ENCODE results near the gene WWC2. TPM values are rescaled to one million over a fixed set of nuclear protein-coding genes. Genes with fewer than 3 reads are reported as not detected.
A peak's percentile ranks its signal among the peaks of the same experiment; 100 is the strongest.
"Not testable (repeated sequence)": the region's sequence is repeated elsewhere in the genome, so short reads cannot be mapped to it uniquely, and the experiment has no call there.

The WWC2 gene
- total RNA-seq, 1 donor from 2014 or later, result 67.3 TPM

DNA sequence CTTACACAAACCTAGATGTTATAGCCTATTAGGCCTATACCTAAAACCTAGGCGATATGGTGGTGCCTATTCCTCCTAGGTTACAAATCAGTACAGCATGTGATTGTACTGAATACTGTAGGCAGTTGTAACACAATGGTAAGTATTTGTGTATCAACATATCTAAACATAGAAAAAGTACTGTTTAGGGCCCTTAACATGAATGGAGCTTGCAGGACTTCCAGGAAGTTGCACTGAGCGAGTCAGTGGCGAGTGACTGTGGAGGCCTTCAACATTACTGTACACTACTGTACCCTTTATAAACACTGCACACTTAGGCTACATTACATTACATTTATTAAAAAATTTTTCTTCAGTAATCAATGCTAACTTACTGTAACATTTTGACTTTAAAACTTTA, 37.8 kb downstream of the WWC2 start:
- intact Hi-C loops (cut with DNase I), result no loop called here
- DNase-seq (ENCODE audit: low spot score) (no peak), ATAC-seq (no peak)

DNA sequence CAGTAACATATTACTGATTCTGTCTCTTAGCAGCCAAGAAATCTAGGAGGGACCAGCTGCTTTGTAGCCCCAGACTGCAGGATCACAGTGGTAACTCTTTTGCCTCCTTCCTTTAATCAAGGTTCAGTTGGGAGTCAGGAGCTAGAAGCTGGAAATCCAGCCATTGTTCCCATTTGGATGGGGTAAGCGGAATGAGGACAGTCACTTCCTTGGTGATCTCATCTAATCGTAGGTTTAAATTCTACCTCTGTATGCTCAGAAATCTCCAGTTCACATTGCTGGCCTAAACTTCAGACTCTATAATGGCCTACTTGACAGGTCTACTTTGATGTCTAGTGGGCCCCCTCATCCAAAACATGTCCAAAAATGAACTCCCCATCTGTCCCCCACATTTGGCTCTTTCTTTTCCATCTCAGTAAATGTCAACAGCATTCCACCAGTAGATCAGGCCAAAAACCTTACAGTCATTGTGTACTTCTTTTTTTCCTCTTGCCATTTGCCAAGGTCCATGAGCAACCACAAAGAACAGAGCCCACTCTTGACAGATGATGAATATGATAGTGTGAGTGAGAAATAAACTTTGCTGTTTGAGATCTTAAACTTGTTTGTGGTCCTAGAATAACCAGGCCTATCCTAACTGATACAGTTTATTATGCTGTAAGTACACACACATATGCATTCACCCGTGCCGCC, 40.1 kb downstream of the WWC2 start:
- intact Hi-C loops (cut with DNase I), result no loop called here
- DNase-seq (ENCODE audit: low spot score) (no peak), ATAC-seq (no peak)

GRCh38 chr4:183139972-183140570, 41.0 kb downstream of the WWC2 start:
- intact Hi-C loops (cut with DNase I), result no loop called here
- no peak for DNase-seq (ENCODE audit: low spot score)

DNA sequence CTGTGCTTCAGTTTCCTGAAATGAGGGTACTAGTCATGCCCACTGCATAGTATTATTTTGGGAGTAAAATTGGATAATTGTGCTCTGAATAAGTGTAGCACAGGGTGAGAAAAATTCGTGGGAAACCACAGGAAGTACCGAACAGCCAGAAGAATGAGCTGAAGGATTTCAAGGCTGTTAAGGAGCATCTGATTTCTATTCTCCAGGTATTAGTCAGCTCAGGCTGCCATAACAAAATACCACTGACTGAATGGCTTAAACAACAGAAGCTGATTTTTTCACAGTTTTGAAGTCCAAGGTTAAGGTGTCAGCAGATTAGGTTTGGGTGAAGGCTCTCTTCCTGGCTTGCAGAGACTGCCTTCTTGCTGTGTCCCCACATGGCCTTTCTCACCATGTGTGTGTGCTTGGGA, 41.9 kb downstream of the WWC2 start:
- no peak for DNase-seq (ENCODE audit: low spot score)
- intact Hi-C loops (cut with DNase I), result no loop called here
- ATAC-seq, result no peak

More at GRCh38 chr4:183139972-183140570, 41.0 kb downstream of the WWC2 start:
- no peak for ATAC-seq

- no peak for DNase-seq (ENCODE audit: low spot score)
- intact Hi-C loops (cut with DNase I), result no loop called here
- no peak for ATAC-seq
These were observed 42.9 kb downstream of the WWC2 start for GRCh38 chr4:183141997-183142396.

DNA sequence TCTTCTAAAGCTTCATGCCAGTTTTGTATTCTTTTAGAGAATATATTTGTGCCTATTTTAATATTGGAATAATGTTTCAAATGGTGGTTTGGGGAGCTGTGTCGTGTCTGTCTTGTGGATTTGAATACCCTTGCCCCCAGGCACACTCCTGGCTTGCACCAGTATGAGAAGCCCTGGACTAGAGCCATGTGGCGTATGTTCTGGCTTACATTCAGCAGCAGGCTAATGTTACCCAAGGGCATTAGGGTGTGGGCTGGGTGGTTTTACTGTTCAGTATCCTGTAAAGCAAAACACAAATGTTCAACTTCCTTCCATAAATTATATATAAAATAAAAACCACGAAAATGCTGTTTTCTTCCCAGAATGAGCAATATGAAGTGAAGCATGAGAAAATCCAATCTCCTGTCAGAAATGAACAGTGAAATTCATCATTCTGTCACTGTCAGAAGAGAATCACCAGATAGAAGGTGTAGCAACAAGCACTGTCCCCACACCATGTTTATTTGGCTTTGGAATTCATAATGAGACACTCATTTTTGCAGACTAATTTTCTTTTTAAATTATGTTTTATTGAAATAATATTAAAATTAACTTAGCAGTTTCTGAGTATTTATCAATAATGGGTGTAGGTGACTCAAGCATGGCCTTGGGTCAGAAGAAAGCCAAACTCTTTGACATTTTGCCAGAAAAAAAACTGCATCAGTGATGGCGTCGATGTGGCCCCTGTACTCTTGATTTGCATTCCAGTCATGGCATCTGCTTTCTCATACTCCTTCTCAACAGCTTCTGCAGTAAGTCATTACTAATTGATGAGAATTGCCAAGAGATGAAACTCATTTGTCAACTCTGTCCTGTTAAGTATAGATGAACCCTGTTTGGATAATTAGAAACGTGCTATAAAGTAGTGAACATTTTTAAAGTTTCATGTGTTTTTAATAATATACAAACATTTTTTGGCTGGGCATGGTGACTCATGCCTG, 43.8 kb downstream of the WWC2 start:
- ATAC-seq (peak; percentile 74), DNase-seq (ENCODE audit: low spot score) (no peak)
- intact Hi-C loops (cut with DNase I), result no loop called here

- intact Hi-C loops (cut with DNase I), result no loop called here
These were observed 45.7 kb downstream of the WWC2 start for GRCh38 chr4:183144787-183145186.

DNA sequence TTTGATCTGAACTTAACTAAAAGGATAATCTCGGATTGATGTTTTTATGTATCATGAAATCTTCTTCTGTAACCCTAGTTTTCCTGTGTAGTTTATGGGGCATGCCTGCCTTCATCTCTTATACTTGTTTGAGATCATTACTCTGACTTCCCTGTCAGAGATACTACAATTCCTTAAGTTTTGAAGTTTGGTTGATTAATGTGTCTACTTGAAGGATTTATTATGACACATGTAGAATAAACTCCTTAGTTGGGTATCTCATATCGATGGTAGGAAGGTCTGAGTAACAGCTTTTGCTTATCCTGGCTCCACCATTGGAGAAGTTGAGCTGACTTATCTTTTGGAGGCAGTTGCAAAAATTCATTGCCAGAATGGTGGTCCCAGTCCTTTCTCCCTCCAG, 46.7 kb downstream of the WWC2 start:
- no peak for ATAC-seq
- no peak for DNase-seq (ENCODE audit: low spot score)
- intact Hi-C loops (cut with DNase I), result no loop called here

More at GRCh38 chr4:183144787-183145186, 45.7 kb downstream of the WWC2 start:
- ATAC-seq (no peak), DNase-seq (ENCODE audit: low spot score) (no peak)

- ATAC-seq (peak; percentile 42), DNase-seq (ENCODE audit: low spot score) (no peak)
- intact Hi-C loops (cut with DNase I), result no loop called here
These were observed 47.4 kb downstream of the WWC2 start for GRCh38 chr4:183146478-183146877.

- intact Hi-C loops (cut with DNase I), result no loop called here
- ATAC-seq, result no peak
These were observed 48.1 kb downstream of the WWC2 start for GRCh38 chr4:183147196-183147595.

DNA sequence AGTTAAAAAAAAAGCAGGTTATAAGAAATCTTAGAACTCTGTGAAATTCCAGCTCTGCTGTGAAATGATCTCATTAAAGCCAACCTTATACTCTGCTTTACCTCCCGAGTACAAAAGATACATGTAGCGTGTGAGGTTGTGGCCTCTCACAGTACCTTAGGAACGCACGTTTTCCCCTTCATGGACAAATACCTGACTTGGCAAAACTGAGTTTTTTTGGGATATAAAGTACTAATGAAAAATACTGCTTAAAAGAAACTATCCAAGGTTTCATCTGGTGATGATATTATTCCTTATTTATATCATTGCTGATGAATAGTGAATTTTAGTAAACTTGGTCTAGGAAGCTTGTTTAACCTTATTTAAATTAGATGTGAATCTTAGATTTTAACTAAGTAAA, 48.9 kb downstream of the WWC2 start:
- ATAC-seq (no peak), DNase-seq (ENCODE audit: low spot score) (no peak)
- intact Hi-C loops (cut with DNase I), result no loop called here

More at GRCh38 chr4:183147196-183147595, 48.1 kb downstream of the WWC2 start:
- no peak for DNase-seq (ENCODE audit: low spot score)

GRCh38 chr4:183149616-183150539, 50.8 kb downstream of the WWC2 start:
- DNase-seq (ENCODE audit: low spot score), result no peak
- ATAC-seq, result no peak
- intact Hi-C loops (cut with DNase I), result no loop called here

DNA sequence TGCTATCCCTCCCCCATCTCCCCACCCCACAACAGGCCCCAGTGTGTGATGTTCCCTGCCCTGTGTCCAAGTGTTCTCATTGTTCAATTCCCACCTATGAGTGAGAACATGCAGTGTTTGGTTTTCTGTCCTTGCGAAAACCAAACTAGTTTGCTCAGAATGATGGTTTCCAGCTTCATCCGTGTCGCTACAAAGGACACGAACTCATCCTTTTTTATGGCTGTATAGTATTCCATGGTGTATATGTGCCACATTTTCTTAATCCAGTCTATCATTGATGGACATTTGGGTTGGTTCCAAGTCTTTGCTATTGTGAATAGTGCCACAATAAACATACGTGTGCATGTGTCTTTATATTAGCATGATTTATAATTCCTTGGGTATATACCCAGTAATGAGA, 51.6 kb downstream of the WWC2 start:
- ATAC-seq; intact Hi-C loops (cut with DNase I); DNase-seq (ENCODE audit: low spot score): not testable (repeated sequence)

GRCh38 chr4:183152232-183152631, 53.2 kb downstream of the WWC2 start:
- intact Hi-C loops (cut with DNase I), result not testable (repeated sequence)

GRCh38 chr4:183153190-183153916, 54.3 kb downstream of the WWC2 start:
- DNase-seq (ENCODE audit: low spot score), result no peak
- ATAC-seq, result no peak

More at GRCh38 chr4:183152232-183152631, 53.2 kb downstream of the WWC2 start:
- not testable (repeated sequence) for ATAC-seq; DNase-seq (ENCODE audit: low spot score)

GRCh38 chr4:183154701-183155391, 55.8 kb downstream of the WWC2 start:
- no peak for DNase-seq (ENCODE audit: low spot score)
- intact Hi-C loops (cut with DNase I), result no loop called here
- no peak for ATAC-seq

More at GRCh38 chr4:183153190-183153916, 54.3 kb downstream of the WWC2 start:
- intact Hi-C loops (cut with DNase I), result no loop called here

GRCh38 chr4:183155450-183156184, 56.6 kb downstream of the WWC2 start:
- ATAC-seq (no peak), DNase-seq (ENCODE audit: low spot score) (no peak)
- intact Hi-C loops (cut with DNase I), result no loop called here
